Activated naive CD4-positive, alpha-beta T cell (primary cell): ENCODE data around the gene UCK2.

Source experiments
- DNase-seq, 4 experiments: peaks; one replicate each; lab custom pipeline; 2025; lab: John Stamatoyannopoulos, UW

Gene UCK2

GRCh38 chr1:165882168-165882837 lies 54.9 kb downstream of the UCK2 start:
- no peak for DNase-seq

GRCh38 chr1:165883056-165883455 lies 55.6 kb downstream of the UCK2 start:
- no peak for DNase-seq

- no peak for DNase-seq
Observed at GRCh38 chr1:165884009-165884689, 56.7 kb downstream of the UCK2 start.

- DNase-seq, result no peak
Observed at GRCh38 chr1:165884690-165885304, 57.4 kb downstream of the UCK2 start.

GRCh38 chr1:165885305-165885694 lies 57.9 kb downstream of the UCK2 start:
- DNase-seq, result no peak

DNA sequence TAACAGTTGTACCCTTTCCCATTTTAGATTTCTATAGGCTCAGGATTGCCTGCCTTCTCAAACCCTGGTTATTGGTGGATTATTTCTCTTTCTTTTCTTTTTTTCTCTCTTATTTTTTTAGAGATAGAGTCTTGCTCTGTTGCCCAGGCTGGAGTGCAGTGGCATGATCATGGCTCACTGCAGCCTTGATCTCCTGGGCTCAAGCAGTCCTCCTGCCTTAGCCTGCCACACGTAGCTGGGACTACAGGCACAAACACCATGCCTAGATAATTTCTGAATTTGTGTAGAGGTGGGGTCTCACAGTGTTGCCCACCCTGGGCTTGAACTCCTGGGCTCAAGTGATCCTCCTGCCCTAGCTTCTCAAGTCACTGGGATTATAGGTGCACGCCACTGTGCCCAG lies 58.8 kb downstream of the UCK2 start:
- no peak for DNase-seq

DNA sequence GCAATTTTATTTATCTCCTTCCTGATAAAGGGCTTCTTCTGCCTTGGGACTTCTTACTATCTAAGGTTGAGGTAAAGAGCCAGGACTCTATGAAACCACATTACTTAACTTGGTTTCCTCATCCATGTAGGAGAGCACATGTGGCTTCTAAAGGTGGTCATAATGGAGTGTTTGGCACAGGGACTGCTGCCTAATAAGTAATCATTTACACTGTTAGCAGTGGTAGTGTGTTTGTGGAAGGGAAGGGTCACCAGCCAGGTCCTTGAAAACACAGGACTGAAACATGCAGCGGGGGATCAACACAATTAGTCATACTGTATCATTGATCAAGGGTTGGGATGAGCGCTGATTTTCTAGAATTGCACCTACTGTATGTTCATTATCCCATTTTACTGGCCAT lies 59.6 kb downstream of the UCK2 start:
- no peak for DNase-seq

DNA sequence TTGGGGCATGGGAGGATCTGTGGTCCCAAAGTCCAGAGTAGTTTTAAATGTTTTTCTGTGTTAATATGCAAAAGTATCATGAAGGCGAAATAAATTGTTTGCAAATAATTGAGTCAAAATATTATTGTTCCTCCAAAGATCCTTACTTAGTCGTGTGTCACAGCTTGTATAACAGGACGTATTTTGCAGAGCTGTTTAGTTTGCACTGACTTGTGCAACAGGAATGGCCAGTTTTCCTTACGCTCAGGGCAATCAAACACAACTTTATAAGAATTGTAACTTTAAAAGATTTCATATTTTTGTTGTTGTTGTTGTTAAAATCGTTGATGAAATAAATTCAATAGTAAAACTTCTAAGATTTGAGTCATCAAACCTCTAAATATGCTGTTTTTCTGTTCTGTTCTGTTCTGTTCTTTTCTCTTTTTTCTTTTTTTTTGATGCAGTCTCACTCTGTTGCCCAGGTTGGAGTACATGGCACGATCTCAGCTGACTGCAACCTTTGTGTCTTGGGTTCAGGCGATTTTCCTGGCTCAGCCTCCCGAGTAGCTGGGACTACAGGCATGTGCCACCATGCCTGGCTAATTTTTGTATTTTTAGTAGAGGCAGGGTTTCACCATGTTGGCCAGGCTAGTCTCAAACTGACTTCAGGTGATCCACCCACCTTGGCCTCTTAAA lies 60.6 kb downstream of the UCK2 start:
- no peak for DNase-seq

GRCh38 chr1:165888552-165888920 lies 61.1 kb downstream of the UCK2 start:
- no peak for DNase-seq

GRCh38 chr1:165890684-165891083 lies 63.3 kb downstream of the UCK2 start:
- no peak for DNase-seq

DNA sequence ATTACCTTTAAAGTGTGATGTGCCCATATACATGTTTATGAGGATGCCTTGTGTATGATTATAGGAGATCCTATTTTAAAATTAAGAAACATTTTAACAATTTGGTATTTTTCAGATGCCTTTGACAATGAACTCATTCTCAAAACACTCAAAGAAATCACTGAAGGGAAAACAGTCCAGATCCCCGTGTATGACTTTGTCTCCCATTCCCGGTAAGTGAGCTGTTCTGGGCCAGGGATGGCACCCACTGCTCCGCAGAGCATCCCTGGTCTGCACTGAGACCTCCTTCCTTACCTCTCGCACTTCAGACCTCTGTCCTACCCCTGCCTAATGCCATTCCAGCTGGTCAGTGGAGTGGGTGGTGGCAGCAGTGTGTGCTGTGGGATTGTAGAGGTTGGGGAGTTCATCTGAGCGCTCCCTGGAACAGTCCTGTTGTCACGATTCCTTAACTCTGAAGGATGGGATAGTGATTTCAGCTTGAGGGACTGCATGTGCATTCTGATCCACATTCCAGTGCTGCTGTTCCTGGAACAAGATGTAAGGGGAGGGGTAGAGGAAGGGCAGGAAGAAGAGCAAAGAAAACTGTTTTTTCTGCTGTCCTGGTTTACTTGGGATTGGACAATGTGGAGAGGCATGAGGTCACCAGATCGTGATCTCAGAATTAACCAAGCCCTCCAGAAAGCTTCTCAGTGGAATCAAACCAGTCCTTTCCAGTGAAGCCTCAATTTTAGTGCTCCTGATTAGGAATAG lies 63.9 kb downstream of the UCK2 start:
- no peak for DNase-seq

DNA sequence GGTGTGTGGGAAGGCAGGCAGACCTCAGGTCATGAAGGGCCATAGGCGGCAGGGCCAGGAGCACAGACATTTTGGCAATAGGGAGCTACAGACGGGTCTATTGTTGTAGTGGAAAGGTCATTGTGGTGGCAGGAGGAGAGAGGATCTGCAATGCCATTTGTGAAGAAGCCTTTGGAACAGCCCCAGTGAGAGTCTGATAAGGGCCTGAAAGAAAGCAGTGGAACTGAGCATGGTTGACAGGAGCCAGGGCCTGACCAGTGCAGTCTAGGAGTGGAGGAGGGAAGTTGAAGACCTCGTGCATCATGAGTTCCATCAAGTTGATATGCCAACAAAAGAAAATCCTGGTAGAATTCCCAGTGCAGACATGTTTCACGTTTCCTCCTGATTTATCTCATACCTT lies 65.5 kb downstream of the UCK2 start:
- no peak for DNase-seq

- no peak for DNase-seq
Observed at GRCh38 chr1:165893507-165893906, 66.1 kb downstream of the UCK2 start.

GRCh38 chr1:165894591-165894990 lies 67.2 kb downstream of the UCK2 start:
- no peak for DNase-seq

- no peak for DNase-seq
Observed at GRCh38 chr1:165895451-165895871, 68.0 kb downstream of the UCK2 start.

- no peak for DNase-seq
Observed at GRCh38 chr1:165896277-165896676, 68.9 kb downstream of the UCK2 start.

GRCh38 chr1:165897326-165898303 lies 70.2 kb downstream of the UCK2 start:
- DNase-seq, result no peak

- no peak for DNase-seq
Observed at GRCh38 chr1:165898837-165899236, 71.4 kb downstream of the UCK2 start.

GRCh38 chr1:165899461-165899941 lies 72.1 kb downstream of the UCK2 start:
- no peak for DNase-seq

DNA sequence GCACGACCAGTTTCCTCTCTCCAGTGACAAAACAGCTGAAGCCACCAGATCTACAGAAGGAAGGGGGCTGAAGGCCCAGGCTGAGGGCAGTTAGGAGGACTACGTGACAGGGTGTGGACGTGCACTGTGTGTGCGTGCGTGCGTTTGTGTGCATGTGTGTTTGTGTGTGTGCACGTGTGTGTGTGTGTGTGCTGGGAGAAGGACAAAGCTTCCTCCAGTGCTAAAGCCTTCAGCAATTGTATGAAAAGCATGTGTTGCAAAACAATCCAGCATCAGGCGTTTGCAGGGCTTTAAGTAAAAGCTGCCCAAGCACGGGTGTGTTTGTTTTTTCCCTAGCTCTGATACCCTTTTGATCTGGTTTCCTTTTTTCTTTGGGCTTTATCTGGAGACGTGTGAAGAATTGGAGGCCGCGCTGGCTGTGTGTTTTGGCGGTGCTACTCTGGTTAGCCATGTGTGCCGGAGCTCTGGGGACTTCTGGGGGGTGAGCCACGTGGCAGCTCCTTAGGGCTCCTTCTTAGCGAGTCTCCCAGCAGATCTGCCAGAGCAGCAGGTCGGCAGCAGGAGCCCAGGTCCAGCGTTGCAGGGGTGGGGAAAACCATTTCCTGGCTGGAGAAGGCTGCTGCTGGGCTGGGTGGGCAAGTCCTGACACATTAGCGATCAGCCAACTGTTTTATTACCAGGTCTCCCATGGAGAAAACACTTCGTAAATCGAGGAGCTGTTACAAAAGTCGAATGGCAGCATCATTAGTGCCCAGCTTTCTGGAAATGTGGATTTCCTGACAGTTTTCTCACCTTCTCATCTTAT lies 73.4 kb downstream of the UCK2 start:
- DNase-seq, result no peak
